IMR-90 (cell line): ENCODE measurements around the gene ME3. TPM values are rescaled to one million over a fixed set of nuclear protein-coding genes. Genes with fewer than 3 reads are reported as not detected.
A peak's percentile ranks its signal among the peaks of the same experiment; 100 is the strongest.

Experiments
- MXI1 ChIP-seq: IDR thresholded peaks from 2 replicates; pipeline ENCODE4 v1.6.1; 2012; ENCODE audit warnings: low read depth, mild to moderate bottlenecking, low read length, moderate library complexity, borderline replicate concordance
- POLR2A ChIP-seq: IDR thresholded peaks from 2 replicates; pipeline ENCODE4 v1.6.1; 2012; ENCODE audit warnings: mild to moderate bottlenecking, low read depth, low read length
- USF2 ChIP-seq: fragments of 150-350 bp; IDR thresholded peaks from 2 replicates; pipeline ENCODE4 v1.6.1; 2017; ENCODE audit warnings: mild to moderate bottlenecking, antibody characterized with exemption, low read length, low read depth
- polyA plus RNA-seq, 3 experiments: library from polyadenylated mRNA; depleted of rRNA; stranded (reverse); fragments of >200 nt; gene quantifications; 2 replicates each; pipeline ENCODE4 v1.2.3, GENCODE V29; 2012; ENCODE audit warnings: low replicate concordance in 1 of 3
- total RNA-seq: library from RNA; depleted of rRNA; stranded (reverse); fragments of >200 nt; gene quantifications from 2 replicates; pipeline ENCODE4 v1.2.3, GENCODE V29; 2012

ME3 gene
- total and polyA plus RNA-seq, 2 of the 4 experiments (the other 2 are of a cell fraction) = 7.8 to 9.0 TPM

GRCh38 chr11:86456075-86456939 is 216.1 kb downstream of the ME3 start (continued):
- no peak for TF ChIP-seq USF2
- peak; percentile 51; the same call in 1 of the 2 replicates for TF ChIP-seq POLR2A
- no peak for TF ChIP-seq MXI1
